A549 (cell line): ENCODE data around the gene ZNF496.

Source experiments
- CTCF ChIP-seq: fragments of >200 bp; sonication (Bioruptor Twin); formaldehyde crosslinking; IDR thresholded peaks from 3 replicates; pipeline ENCODE4 v1.5.1; 2016
- EHMT2 ChIP-seq: fragments of 200-600 bp; sonication (generic); IDR thresholded peaks from 2 replicates; pipeline ENCODE4 v1.6.1; 2016; ENCODE audit warnings: antibody characterized with exemption, low read depth, mild to moderate bottlenecking, moderate library complexity
- EP300 ChIP-seq, 2 experiments: fragments of >200 bp; sonication (Bioruptor Twin); formaldehyde crosslinking; IDR thresholded peaks; 2 replicates in 1 of 2; 3 replicates in 1 of 2; pipeline ENCODE4 v1.6.1; 2016 to 2017
- ESRRA ChIP-seq: fragments of 150-350 bp; IDR thresholded peaks from 2 replicates; pipeline ENCODE4 v1.6.1; 2014; ENCODE audit warnings: mild to moderate bottlenecking, low read length, borderline replicate concordance
- KDM5A ChIP-seq: fragments of 200-600 bp; sonication (generic); IDR thresholded peaks from 2 replicates; pipeline ENCODE4 v1.6.1; 2016; ENCODE audit warnings: antibody characterized with exemption, mild to moderate bottlenecking
- MAX ChIP-seq: IDR thresholded peaks from 2 replicates; pipeline ENCODE4 v1.6.1; 2012
- PBX3 ChIP-seq: IDR thresholded peaks from 2 replicates; pipeline ENCODE4 v1.6.1; 2012
- RFX5 ChIP-seq: fragments of 450-650 bp; IDR thresholded peaks from 2 replicates; pipeline ENCODE4 v1.7.1; 2014; ENCODE audit warnings: antibody characterized with exemption, mild to moderate bottlenecking, moderate library complexity
- USF2 ChIP-seq: fragments of 450-650 bp; IDR thresholded peaks from 2 replicates; pipeline ENCODE4 v1.6.1; 2014; ENCODE audit warnings: antibody characterized with exemption
- ZC3H11A ChIP-seq: fragments of 450-650 bp; IDR thresholded peaks from 2 replicates; pipeline ENCODE4 v1.6.1; 2014; ENCODE audit warnings: antibody characterized with exemption, mild to moderate bottlenecking

- TF ChIP-seq CTCF, result no peak
- no peak for TF ChIP-seq EHMT2
- no peak for TF ChIP-seq ZC3H11A
- TF ChIP-seq EP300 (IDR thresholded peaks at IDR 0.05), result no peak
- no peak for TF ChIP-seq ESRRA
- no peak for TF ChIP-seq RFX5
- TF ChIP-seq USF2, result no peak
- no peak for TF ChIP-seq KDM5A
- no peak for TF ChIP-seq PBX3
- no peak for TF ChIP-seq MAX
Measured at GRCh38 chr1:247293047-247293446, 38.6 kb downstream of the ZNF496 start.
